ENCODE results near the gene NFATC2.

Gene NFATC2

DNA sequence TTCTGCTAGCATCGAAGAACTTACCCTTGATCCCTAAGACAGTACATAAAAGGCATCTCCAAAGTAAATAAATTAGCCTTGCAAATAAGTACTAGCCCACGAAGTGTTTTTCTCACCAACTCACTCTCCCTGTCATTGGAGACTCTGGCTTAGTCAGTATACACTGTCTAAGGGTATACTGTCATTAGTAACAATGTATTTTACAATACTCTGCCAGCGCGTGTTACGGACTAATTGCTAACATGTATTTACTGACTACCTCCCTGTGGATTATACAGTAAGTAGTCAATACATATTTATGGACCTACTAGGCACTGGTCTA, 72.1 kb downstream of the NFATC2 start:
- Histone ChIP-seq H3K36me3 (ENCODE audit: insufficient read depth, low read length) (peaks cover 74% of the 10 kb centered on the region), H3K4me1 (ENCODE audit: insufficient read depth, low read length, poor library complexity, severe bottlenecking) (no peaks in the 10 kb centered on the region), H3K4me2 (ENCODE audit: low read depth, low read length, poor library complexity, severe bottlenecking) (no peak overlapping the region)

GRCh38 chr20:51469578-51470498, 72.7 kb downstream of the NFATC2 start:
- H3K4me1 ChIP-seq (ENCODE audit: insufficient read depth, low read length, poor library complexity, severe bottlenecking): no peaks in the 10 kb centered on the region
- no peaks in the 10 kb centered on the region for H4K20me1 ChIP-seq (ENCODE audit: insufficient read depth, low read length, poor library complexity, severe bottlenecking)
- H3K4me2 ChIP-seq (ENCODE audit: low read depth, low read length, poor library complexity, severe bottlenecking): no peak overlapping the region
- no peak overlapping the region for H3K4me3 ChIP-seq (ENCODE audit: low read length, poor library complexity, severe bottlenecking)
- no peaks in the 10 kb centered on the region for H3K79me2 ChIP-seq (ENCODE audit: insufficient read depth, low read length)
- H3F3A ChIP-seq (ENCODE audit: low read depth): no peaks in the 10 kb centered on the region
- H3K36me3 ChIP-seq (ENCODE audit: insufficient read depth, low read length): peaks cover 71% of the 10 kb centered on the region
- TF ChIP-seq, protein P1, sequence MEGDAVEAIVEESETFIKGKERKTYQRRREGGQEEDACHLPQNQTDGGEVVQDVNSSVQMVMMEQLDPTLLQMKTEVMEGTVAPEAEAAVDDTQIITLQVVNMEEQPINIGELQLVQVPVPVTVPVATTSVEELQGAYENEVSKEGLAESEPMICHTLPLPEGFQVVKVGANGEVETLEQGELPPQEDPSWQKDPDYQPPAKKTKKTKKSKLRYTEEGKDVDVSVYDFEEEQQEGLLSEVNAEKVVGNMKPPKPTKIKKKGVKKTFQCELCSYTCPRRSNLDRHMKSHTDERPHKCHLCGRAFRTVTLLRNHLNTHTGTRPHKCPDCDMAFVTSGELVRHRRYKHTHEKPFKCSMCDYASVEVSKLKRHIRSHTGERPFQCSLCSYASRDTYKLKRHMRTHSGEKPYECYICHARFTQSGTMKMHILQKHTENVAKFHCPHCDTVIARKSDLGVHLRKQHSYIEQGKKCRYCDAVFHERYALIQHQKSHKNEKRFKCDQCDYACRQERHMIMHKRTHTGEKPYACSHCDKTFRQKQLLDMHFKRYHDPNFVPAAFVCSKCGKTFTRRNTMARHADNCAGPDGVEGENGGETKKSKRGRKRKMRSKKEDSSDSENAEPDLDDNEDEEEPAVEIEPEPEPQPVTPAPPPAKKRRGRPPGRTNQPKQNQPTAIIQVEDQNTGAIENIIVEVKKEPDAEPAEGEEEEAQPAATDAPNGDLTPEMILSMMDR (conservative IDR thresholded peaks at IDR 0.05; ENCODE audit: low read length): no peak
- no peak for TF ChIP-seq EZH2phosphoT487 (IDR thresholded peaks at IDR 0.05; ENCODE audit: borderline replicate concordance)
- H3K9ac ChIP-seq (ENCODE audit: low read depth, low read length, poor library complexity, severe bottlenecking): no peak overlapping the region
- no peak overlapping the region for H2AFZ ChIP-seq (ENCODE audit: low read length)
- H3K9me3 ChIP-seq (ENCODE audit: insufficient read depth, low read depth, low read length): no peaks in the 10 kb centered on the region
- H3K27me3 ChIP-seq (ENCODE audit: insufficient read depth, low read length, poor library complexity, severe bottlenecking): no peaks in the 10 kb centered on the region
- no peaks in the 10 kb centered on the region for H3K9me2 ChIP-seq (replicated peaks; ENCODE audit: low read depth, low read length)

More for the DNA sequence above, 72.1 kb downstream of the NFATC2 start:
- Histone ChIP-seq H4K20me1 (ENCODE audit: insufficient read depth, low read length, poor library complexity, severe bottlenecking) (no peaks in the 10 kb centered on the region), H3K9ac (ENCODE audit: low read depth, low read length, poor library complexity, severe bottlenecking) (no peak overlapping the region), H3K9me3 (ENCODE audit: insufficient read depth, low read depth, low read length) (no peaks in the 10 kb centered on the region), H3K4me3 (ENCODE audit: low read length, poor library complexity, severe bottlenecking) (no peak overlapping the region), H2AFZ (ENCODE audit: low read length) (no peak overlapping the region), H3K27me3 (ENCODE audit: insufficient read depth, low read length, poor library complexity, severe bottlenecking) (no peaks in the 10 kb centered on the region), H3F3A (ENCODE audit: low read depth) (no peaks in the 10 kb centered on the region), H3K9me2 (replicated peaks; ENCODE audit: low read depth, low read length) (no peaks in the 10 kb centered on the region), H3K79me2 (ENCODE audit: insufficient read depth, low read length) (no peaks in the 10 kb centered on the region)
- TF ChIP-seq, protein P1 (conservative IDR thresholded peaks at IDR 0.05; ENCODE audit: low read length): no peak
- no peak for TF ChIP-seq EZH2phosphoT487 (IDR thresholded peaks at IDR 0.05; ENCODE audit: borderline replicate concordance)

GRCh38 chr20:51469046-51469445, 73.5 kb downstream of the NFATC2 start:
- Histone ChIP-seq H3K4me2 (ENCODE audit: low read depth, low read length, poor library complexity, severe bottlenecking) (no peak overlapping the region), H4K20me1 (ENCODE audit: insufficient read depth, low read length, poor library complexity, severe bottlenecking) (no peaks in the 10 kb centered on the region), H3K4me1 (ENCODE audit: insufficient read depth, low read length, poor library complexity, severe bottlenecking) (no peaks in the 10 kb centered on the region), H3K4me3 (ENCODE audit: low read length, poor library complexity, severe bottlenecking) (no peak overlapping the region), H3K9ac (ENCODE audit: low read depth, low read length, poor library complexity, severe bottlenecking) (no peak overlapping the region), H3K9me3 (ENCODE audit: insufficient read depth, low read depth, low read length) (no peaks in the 10 kb centered on the region), H3K36me3 (ENCODE audit: insufficient read depth, low read length) (peaks cover 68% of the 10 kb centered on the region), H3K27me3 (ENCODE audit: insufficient read depth, low read length, poor library complexity, severe bottlenecking) (no peaks in the 10 kb centered on the region), H2AFZ (ENCODE audit: low read length) (no peak overlapping the region), H3F3A (ENCODE audit: low read depth) (no peaks in the 10 kb centered on the region), H3K79me2 (ENCODE audit: insufficient read depth, low read length) (no peaks in the 10 kb centered on the region), H3K9me2 (replicated peaks; ENCODE audit: low read depth, low read length) (no peaks in the 10 kb centered on the region)
- TF ChIP-seq EZH2phosphoT487 (IDR thresholded peaks at IDR 0.05; ENCODE audit: borderline replicate concordance): no peak
- TF ChIP-seq, protein P1 (conservative IDR thresholded peaks at IDR 0.05; ENCODE audit: low read length): no peak
